ENCODE results near the gene RAD51B.

DNA sequence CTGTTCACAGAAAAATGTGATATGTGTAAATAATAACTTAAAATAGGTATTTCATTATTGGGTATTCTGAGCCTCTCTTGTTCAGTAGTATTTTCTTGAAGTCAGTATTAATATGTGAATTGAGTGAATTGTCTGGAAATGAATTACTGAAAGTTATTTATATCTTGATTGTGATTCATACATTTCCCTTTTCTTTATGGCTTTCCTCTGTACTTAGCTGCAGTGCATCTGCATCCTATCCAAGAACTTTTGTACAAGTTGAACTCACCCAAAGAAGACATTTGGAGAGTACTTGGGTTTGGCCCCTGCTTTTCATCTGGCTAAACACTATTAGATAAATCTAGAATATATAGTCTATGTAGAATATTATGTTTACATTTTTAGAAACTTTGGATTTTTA, 326.0 kb downstream of the RAD51B start:
- TF ChIP-seq CTCF (IDR thresholded peaks at IDR 0.05; ENCODE audit: low read length), result no peak
- no peak for TF ChIP-seq EZH2 (optimal IDR thresholded peaks at IDR 0.05; ENCODE audit: low read depth, low read length)
- no peak for TF ChIP-seq EZH2phosphoT487 (IDR thresholded peaks at IDR 0.05; ENCODE audit: low read length)
